ENCODE results near the gene ARRDC2.

GRCh38 chr19:17997969-17998826, 9.8 kb upstream of the ARRDC2 start:
- TF ChIP-seq CTCF (IDR thresholded peaks at IDR 0.05; ENCODE audit: insufficient read depth, low read length), result no peak
- no peak for TF ChIP-seq POLR2AphosphoS5 (IDR thresholded peaks at IDR 0.05; ENCODE audit: low read depth)
- no peak for TF ChIP-seq GABPA (IDR thresholded peaks at IDR 0.05; ENCODE audit: low read depth)
- TF ChIP-seq SPI1 (IDR thresholded peaks at IDR 0.05; ENCODE audit: borderline replicate concordance, low read depth), result no peak
- TF ChIP-seq REST (IDR thresholded peaks at IDR 0.05; ENCODE audit: insufficient replicate concordance, low read depth), result no peak

Data from HL-60 (cell line).